VCaP (cell line): ENCODE results near the gene ZSCAN30.

Experiments
- H3K27ac ChIP-seq: fragments of 450-650 bp; 2 replicates; pipeline ENCODE4 v1.5.1; 2017
- TF ChIP-seq, protein P1 (sequence below): fragments of 450-650 bp; conservative IDR thresholded peaks from 2 replicates; pipeline ENCODE4 v1.5.1; 2017; ENCODE audit warnings: mild to moderate bottlenecking, moderate library complexity

ZSCAN30 gene

GRCh38 chr18:35290094-35290735 lies at the start of gene ZSCAN30:
ZSCAN30 (minus strand) TSS chr18:35290229; CDS start chr18:35264352, 25,877 bp downstream.
- TF ChIP-seq, protein P1, sequence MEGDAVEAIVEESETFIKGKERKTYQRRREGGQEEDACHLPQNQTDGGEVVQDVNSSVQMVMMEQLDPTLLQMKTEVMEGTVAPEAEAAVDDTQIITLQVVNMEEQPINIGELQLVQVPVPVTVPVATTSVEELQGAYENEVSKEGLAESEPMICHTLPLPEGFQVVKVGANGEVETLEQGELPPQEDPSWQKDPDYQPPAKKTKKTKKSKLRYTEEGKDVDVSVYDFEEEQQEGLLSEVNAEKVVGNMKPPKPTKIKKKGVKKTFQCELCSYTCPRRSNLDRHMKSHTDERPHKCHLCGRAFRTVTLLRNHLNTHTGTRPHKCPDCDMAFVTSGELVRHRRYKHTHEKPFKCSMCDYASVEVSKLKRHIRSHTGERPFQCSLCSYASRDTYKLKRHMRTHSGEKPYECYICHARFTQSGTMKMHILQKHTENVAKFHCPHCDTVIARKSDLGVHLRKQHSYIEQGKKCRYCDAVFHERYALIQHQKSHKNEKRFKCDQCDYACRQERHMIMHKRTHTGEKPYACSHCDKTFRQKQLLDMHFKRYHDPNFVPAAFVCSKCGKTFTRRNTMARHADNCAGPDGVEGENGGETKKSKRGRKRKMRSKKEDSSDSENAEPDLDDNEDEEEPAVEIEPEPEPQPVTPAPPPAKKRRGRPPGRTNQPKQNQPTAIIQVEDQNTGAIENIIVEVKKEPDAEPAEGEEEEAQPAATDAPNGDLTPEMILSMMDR, result no peak
- H3K27ac ChIP-seq, result peak within 1 kb of the TSS; percentile 88

GRCh38 chr18:35337286-35337685 lies 47.3 kb upstream of the ZSCAN30 start:
- TF ChIP-seq, protein P1, result no peak
- H3K27ac ChIP-seq, result no peak overlapping the region

- no peak overlapping the region for H3K27ac ChIP-seq
- TF ChIP-seq, protein P1, result no peak
Measured at GRCh38 chr18:35335866-35336265, 45.8 kb upstream of the ZSCAN30 start.

- TF ChIP-seq, protein P1, result no peak
- H3K27ac ChIP-seq, result no peak overlapping the region
Measured at GRCh38 chr18:35334821-35335220, 44.8 kb upstream of the ZSCAN30 start.

- TF ChIP-seq, protein P1, result no peak
- no peak overlapping the region for H3K27ac ChIP-seq
Measured at GRCh38 chr18:35334212-35334611, 44.2 kb upstream of the ZSCAN30 start.

DNA sequence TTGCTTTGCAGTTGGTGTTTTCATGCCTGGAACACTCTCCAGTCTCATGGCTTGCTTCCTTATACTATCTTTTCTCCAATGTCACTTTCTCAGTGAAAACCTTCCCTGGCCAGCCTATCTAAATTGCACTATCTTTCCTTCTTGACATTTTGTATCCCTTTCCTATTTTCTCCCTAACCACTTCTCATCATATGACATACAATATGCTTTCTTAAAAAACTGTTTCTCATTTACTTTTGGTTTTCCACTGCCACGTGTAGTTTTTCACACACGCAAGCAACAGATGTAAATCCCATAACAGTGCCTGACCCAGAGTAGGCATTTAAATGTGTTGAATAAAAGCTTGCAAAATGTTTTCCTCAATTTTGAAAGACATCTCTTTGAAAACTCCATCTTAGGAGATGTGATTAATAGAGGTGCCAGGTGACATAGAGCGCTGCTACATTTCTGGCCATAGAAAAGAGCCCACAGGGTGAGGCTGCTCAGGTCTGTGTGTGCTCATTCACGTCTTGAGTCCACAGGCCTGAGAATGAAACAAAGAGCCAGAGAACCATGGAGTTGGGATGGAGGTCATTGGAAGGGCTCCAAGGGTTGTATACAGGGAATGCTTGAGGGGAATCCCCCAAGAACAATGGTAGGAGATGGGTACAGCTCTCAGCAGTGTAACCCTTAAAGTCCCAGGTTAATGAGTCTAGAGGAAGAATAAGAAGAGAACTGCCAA lies 41.5 kb upstream of the ZSCAN30 start:
- TF ChIP-seq, protein P1, result no peak
- H3K27ac ChIP-seq, result no peak overlapping the region

GRCh38 chr18:35328868-35329267 lies 38.8 kb upstream of the ZSCAN30 start:
- no peak overlapping the region for H3K27ac ChIP-seq
- TF ChIP-seq, protein P1, result no peak
